OCI-LY1 (cell line): ENCODE data around the gene FILIP1.

Source experiments
- H2AFZ ChIP-seq: fragments of 200-600 bp; sonication (generic), shearing (Covaris generic); 2 replicates; pipeline ENCODE4 v1.6.0; 2014; ENCODE audit warnings: antibody characterized with exemption, mild to moderate bottlenecking, low read length
- H3F3A ChIP-seq: fragments of 200-600 bp; sonication (generic), shearing (Covaris generic); 2 replicates; pipeline ENCODE4 v1.6.0; 2014; ENCODE audit warnings: mild to moderate bottlenecking, antibody characterized with exemption, low read length, moderate library complexity; ENCODE audit not compliant: insufficient read depth
- H3K27ac ChIP-seq: fragments of 200-600 bp; sonication (generic); 2 replicates; pipeline ENCODE4 v1.5.1; 2014; ENCODE audit warnings: low read length, mixed run types, mild to moderate bottlenecking, low read depth; ENCODE audit not compliant: poor library complexity, severe bottlenecking
- H3K27me3 ChIP-seq: fragments of 200-600 bp; sonication (generic); 2 replicates; pipeline ENCODE4 v1.6.0; 2014; ENCODE audit warnings: antibody characterized with exemption, mild to moderate bottlenecking, low read length, moderate library complexity; ENCODE audit not compliant: insufficient read depth
- H3K36me3 ChIP-seq: fragments of 200-600 bp; sonication (generic); 2 replicates; pipeline ENCODE4 v1.6.1; 2014; ENCODE audit warnings: mild to moderate bottlenecking, antibody characterized with exemption, low read length, moderate library complexity, mixed read lengths; ENCODE audit not compliant: insufficient read depth
- H3K4me1 ChIP-seq: fragments of 200-600 bp; sonication (generic); 2 replicates; pipeline ENCODE4 v1.5.1; 2014; ENCODE audit warnings: mild to moderate bottlenecking, low read length, moderate library complexity; ENCODE audit not compliant: insufficient read depth, severe bottlenecking
- H3K4me2 ChIP-seq: fragments of 200-600 bp; sonication (generic), shearing (Covaris generic); 2 replicates; pipeline ENCODE4 v1.6.1; 2014; ENCODE audit warnings: low read length
- H3K4me3 ChIP-seq: fragments of 200-600 bp; sonication (generic); 2 replicates; pipeline ENCODE4 v1.5.1; 2014; ENCODE audit warnings: low read length, low read depth, mild to moderate bottlenecking, mixed read lengths; ENCODE audit not compliant: poor library complexity, severe bottlenecking
- H3K79me2 ChIP-seq: fragments of 200-600 bp; shearing (Covaris generic); 2 replicates; pipeline ENCODE4 v1.6.1; 2016; ENCODE audit warnings: mixed run types, low read length, mixed read lengths; ENCODE audit not compliant: insufficient read depth
- H3K9ac ChIP-seq: fragments of 200-600 bp; sonication (generic), shearing (Covaris generic); 2 replicates; pipeline ENCODE4 v1.6.1; 2014; ENCODE audit warnings: mild to moderate bottlenecking, low read length, mixed read lengths
- H3K9me2 ChIP-seq: fragments of 200-600 bp; sonication (generic), shearing (Covaris generic); 2 replicates; pipeline ENCODE4 v1.6.1; 2014; ENCODE audit warnings: low read depth, mild to moderate bottlenecking, low read length, mixed read lengths
- H3K9me3 ChIP-seq: fragments of 200-600 bp; shearing (Covaris generic); 2 replicates; pipeline ENCODE4 v1.6.1; 2014; ENCODE audit warnings: low read length, mixed read lengths
- H4K20me1 ChIP-seq: fragments of 200-600 bp; sonication (generic), shearing (Covaris generic); 2 replicates; pipeline ENCODE4 v1.6.0; 2016; ENCODE audit warnings: mild to moderate bottlenecking, low read length; ENCODE audit not compliant: insufficient read depth
- EZH2 ChIP-seq: fragments of 200-600 bp; sonication (generic), shearing (Covaris generic); IDR thresholded peaks from 2 replicates; pipeline ENCODE4 v1.8.0; 2017; ENCODE audit warnings: borderline replicate concordance, mixed run types, mild to moderate bottlenecking, antibody characterized with exemption, low read length, moderate library complexity, mixed read lengths
- TF ChIP-seq, protein P1 (sequence below): fragments of 200-600 bp; sonication (generic), shearing (Covaris generic); IDR thresholded peaks from 2 replicates; pipeline ENCODE4 v1.5.1; 2017; ENCODE audit warnings: mild to moderate bottlenecking, antibody characterized with exemption, low read length, moderate library complexity, mixed read lengths

FILIP1 gene

DNA sequence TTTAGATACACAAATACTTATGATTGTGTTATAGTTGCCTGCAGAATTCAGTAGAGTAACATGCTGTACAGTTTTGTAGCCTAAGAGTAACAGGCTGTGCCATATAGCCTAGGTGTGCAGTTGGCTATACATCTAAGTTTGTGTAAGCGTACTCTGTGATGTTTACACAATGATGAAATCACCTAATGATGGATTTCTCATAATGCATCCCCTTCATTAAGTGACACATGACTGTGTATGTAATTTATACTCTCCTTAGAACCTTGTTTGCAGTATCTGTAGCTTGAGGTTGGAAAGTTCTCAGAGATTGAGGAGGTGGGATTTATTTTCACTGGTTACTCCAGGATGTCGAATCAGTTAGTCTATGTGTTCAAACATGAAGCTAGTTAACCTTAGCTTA lies 142.0 kb downstream of the FILIP1 start:
- H3K79me2 ChIP-seq, result no peaks in the 10 kb centered on the region

DNA sequence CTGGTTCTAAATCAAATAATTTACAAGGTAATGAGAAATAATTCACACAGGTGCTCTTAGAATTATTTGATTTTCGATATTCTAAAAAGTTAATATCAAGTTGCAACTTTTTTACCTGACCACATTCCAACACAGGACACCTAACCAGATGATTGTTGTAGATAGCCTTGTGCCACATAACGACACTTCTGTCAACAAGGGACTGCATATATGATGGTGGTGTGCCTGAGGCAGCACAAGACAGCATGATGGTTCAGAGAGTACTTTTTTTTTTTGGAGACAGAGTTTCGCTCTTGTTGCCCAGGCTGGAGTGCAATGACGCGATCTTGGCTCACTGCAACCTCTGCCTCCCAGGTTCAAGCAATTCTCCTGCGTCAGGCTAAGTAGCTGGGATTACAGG lies 142.8 kb downstream of the FILIP1 start:
- Histone ChIP-seq H3K9me3 (no peaks in the 10 kb centered on the region), H3K27ac (no peak overlapping the region), H3K4me2 (no peak overlapping the region), H3K9ac (no peak overlapping the region), H2AFZ (no peak overlapping the region), H3F3A (no peaks in the 10 kb centered on the region), H3K4me3 (no peak overlapping the region), H3K36me3 (no peaks in the 10 kb centered on the region), H3K4me1 (no peaks in the 10 kb centered on the region), H4K20me1 (no peaks in the 10 kb centered on the region), H3K27me3 (no peaks in the 10 kb centered on the region), H3K79me2 (no peaks in the 10 kb centered on the region), H3K9me2 (no peaks in the 10 kb centered on the region)
- no peak for TF ChIP-seq EZH2
- TF ChIP-seq, protein P1, sequence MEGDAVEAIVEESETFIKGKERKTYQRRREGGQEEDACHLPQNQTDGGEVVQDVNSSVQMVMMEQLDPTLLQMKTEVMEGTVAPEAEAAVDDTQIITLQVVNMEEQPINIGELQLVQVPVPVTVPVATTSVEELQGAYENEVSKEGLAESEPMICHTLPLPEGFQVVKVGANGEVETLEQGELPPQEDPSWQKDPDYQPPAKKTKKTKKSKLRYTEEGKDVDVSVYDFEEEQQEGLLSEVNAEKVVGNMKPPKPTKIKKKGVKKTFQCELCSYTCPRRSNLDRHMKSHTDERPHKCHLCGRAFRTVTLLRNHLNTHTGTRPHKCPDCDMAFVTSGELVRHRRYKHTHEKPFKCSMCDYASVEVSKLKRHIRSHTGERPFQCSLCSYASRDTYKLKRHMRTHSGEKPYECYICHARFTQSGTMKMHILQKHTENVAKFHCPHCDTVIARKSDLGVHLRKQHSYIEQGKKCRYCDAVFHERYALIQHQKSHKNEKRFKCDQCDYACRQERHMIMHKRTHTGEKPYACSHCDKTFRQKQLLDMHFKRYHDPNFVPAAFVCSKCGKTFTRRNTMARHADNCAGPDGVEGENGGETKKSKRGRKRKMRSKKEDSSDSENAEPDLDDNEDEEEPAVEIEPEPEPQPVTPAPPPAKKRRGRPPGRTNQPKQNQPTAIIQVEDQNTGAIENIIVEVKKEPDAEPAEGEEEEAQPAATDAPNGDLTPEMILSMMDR, result no peak

More for the DNA sequence above, 142.0 kb downstream of the FILIP1 start:
- H4K20me1 ChIP-seq, result no peaks in the 10 kb centered on the region
- H3K9me2 ChIP-seq, result no peaks in the 10 kb centered on the region
- no peak overlapping the region for H3K27ac ChIP-seq
- no peaks in the 10 kb centered on the region for H3K27me3 ChIP-seq
- H3K9me3 ChIP-seq, result no peaks in the 10 kb centered on the region
- H2AFZ ChIP-seq, result no peak overlapping the region
- H3K4me2 ChIP-seq, result no peak overlapping the region
- H3K36me3 ChIP-seq, result no peaks in the 10 kb centered on the region
- no peaks in the 10 kb centered on the region for H3K4me1 ChIP-seq
- H3K9ac ChIP-seq, result no peak overlapping the region
- no peak overlapping the region for H3K4me3 ChIP-seq
- TF ChIP-seq, protein P1, result no peak
- no peak for TF ChIP-seq EZH2
- no peaks in the 10 kb centered on the region for H3F3A ChIP-seq

DNA sequence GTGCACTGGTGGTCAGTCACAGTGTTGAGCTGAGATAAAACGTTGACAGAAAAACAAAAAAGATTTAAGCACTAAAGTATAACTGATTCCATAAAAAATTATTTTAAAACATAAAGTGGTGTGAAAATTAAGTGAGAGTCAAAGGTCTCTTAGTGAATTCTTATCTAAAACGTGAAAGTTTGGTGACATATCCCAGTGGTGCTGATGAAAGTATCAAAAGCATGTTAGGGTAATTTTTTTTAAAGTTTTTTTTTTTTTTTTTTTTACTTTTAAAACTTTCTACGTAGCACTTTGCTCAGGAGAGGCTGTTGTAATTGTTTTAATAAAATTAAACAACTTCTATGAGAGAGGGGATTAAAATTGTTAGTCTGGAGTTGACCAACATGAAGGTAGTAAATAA lies 143.4 kb downstream of the FILIP1 start:
- Histone ChIP-seq H3K79me2 (no peaks in the 10 kb centered on the region), H3K9me3 (no peaks in the 10 kb centered on the region), H3K36me3 (no peaks in the 10 kb centered on the region), H3K27me3 (no peaks in the 10 kb centered on the region), H3K4me1 (no peaks in the 10 kb centered on the region), H4K20me1 (no peaks in the 10 kb centered on the region), H3K27ac (no peak overlapping the region), H2AFZ (no peak overlapping the region), H3K9ac (no peak overlapping the region), H3K9me2 (no peaks in the 10 kb centered on the region), H3K4me3 (no peak overlapping the region), H3K4me2 (no peak overlapping the region), H3F3A (no peaks in the 10 kb centered on the region)
- no peak for TF ChIP-seq EZH2
- TF ChIP-seq, protein P1, result no peak
